ENCODE results near the gene ABHD6.
"Not testable (repeated sequence)": the region's sequence is repeated elsewhere in the genome, so short reads cannot be mapped to it uniquely, and the experiment has no call there.

The ABHD6 gene

DNA sequence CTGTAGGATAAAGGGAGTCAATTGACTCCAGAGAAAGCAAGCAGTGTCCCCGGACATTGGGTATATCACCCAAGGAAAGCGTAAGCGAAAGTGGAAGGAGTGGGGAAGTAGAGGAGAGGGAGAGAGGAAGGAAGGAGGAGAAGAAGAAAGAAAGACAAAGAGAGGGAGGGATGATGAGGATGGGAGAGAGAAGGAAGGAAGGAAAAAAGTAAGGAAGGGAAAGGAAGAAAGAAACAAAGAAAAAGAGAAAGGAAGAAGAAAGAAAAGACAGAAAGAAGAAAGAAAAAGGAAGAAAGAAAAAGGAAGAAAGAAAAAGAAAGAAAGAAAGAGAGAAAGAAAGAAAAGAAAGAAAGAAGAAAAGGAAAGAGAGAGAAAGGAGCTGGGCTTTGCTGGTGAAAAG lies 27.7 kb upstream of the ABHD6 start:
- DNase-seq (ENCODE audit: low read depth in 2 of 2) = no peak

DNA sequence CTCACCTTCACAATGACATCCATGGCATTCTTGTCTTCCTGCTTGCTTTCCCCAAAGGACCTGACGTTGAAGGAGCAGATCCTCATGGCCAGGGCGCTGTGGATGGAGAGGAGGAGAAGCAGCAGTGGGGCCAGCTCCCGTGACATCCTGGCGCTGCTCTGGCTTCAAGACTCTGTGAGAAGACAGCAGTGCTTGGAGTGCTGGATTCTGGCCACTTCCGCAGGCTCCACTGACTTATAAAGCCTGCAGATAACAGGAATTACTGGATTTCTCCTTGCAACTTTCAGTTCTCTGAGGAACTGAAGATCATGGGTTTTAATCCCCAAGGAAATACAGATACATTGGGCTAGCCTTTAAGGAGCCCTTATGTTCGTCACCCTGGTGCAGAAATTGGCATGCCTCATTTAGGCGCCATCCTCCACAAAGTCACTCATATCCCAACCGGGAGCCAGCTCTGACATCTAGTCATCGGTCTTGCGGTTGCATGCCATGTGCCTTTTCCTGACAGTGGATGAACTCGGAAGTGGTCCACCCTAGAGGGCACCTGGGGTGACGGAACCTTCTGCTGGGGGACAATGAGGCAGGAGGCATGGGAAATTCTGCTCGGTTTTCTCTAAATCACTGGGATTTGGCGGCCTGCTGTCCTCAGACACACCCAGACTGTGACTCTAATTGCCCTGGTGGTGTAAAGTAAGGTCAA lies 26.7 kb upstream of the ABHD6 start, which contains the start of gene DNASE1L3:
Gene DNASE1L3 (minus strand): TSS at position 212 of the 700 bp plus-strand sequence. CDS start 66 bp downstream, at position 146.
- no peak for DNase-seq (ENCODE audit: low read depth in 2 of 2)

DNA sequence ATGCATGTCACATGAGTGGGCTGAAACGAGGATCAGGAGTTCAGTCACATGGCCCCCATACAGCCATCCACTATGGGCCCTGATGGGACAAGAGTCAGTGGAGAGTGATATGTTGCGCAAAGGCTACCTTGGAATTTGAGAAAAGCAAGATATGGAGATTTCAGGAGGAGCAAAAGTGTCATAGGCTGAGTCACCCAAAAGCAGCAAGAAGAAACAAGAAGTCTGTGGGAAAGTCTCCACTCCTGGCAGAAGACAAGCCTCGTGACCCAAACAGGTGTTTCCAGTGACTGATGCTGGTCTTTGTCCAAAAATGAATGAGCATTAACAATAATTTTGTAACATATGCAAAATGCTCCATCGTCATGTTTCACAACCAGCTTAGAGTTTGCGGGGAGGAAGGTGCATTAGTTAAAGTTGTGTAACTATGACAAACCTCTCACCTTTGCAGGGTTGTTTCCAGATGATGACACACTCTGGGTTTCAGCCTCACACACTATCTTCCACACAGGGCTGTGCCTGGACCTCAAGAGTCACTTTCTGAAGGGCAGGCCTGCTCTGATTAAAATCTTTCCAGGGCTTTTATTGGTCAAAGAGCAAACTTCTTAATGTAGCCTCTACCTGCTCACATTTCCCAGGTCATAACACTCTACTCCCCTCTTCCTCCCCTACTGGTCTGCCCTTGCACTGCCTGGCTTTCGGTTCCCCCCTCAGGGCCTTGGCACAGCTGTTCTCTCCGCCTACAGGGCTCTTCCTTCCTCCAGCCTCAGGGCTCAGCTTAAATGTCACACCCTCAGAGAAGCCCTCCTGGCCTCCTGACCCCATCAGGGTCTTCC lies 22.9 kb upstream of the ABHD6 start:
- no peak for DNase-seq (ENCODE audit: low read depth in 2 of 2)

DNA sequence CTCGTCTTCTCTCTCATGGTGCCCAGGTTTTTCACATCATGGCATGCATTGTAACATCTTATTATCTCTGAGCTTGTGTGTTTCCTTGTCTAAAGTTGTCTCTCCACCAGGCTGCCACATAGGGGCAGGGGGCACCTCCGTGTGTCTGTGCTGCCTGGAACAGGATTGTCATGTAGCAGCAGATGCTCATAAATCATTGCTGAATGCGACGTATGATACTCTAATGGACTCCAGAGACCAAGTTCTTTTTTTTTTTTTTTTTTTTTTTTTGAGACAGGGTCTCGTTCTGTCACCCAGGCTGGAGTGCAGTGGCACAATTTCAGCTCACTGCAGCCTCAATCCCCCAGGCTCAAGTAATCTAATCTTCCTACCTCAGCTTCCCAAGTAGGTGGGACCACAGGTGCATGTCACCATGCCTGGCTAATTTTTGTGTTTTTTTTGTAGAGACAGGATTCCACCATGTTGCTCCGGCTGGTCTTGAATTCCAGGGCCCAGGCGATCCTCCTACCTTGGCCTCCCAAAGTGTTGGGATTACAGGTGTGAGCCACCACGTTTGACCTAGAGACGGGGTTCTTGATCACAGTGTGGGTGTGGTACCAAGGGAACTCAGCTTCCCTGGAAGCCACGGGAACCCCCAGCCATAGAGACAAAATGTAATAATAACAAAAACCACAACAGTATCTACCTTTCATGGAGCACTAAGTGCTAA lies 22.1 kb upstream of the ABHD6 start:
- no peak for DNase-seq (ENCODE audit: low read depth in 2 of 2)

DNA sequence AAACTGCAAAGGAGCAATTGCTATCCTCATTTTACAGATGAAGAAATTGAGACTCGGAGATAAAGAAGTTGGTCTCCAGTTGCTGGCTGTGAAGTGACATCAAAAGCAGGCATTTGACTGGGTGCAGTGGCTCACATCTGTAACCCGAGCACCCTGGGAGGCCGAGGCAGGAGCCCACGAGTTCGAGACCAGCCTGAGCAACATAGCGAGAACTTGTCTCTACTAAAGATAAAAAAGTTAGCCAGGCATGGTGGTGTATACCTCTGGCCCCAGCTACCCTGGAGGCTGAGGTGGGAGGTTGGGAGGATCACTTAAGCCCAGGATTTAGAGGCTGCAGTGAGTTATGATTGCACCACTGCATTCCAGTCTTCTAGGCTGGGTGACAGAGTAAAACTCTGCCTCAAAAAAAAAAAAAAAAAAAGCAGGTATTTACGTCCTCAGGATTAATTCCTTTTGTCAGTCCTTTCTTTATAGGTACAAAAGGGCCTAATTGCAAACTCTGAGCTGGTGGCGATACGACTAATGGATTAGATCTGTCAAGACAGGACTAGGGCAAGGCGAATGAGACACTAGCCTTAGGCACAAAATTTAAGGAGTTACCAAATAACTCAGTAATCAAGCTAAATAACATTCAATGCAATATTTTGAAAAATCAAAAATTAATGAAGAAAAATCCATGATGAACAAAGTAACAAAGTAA lies 20.9 kb upstream of the ABHD6 start:
- no peak for DNase-seq (ENCODE audit: low read depth in 2 of 2)

DNA sequence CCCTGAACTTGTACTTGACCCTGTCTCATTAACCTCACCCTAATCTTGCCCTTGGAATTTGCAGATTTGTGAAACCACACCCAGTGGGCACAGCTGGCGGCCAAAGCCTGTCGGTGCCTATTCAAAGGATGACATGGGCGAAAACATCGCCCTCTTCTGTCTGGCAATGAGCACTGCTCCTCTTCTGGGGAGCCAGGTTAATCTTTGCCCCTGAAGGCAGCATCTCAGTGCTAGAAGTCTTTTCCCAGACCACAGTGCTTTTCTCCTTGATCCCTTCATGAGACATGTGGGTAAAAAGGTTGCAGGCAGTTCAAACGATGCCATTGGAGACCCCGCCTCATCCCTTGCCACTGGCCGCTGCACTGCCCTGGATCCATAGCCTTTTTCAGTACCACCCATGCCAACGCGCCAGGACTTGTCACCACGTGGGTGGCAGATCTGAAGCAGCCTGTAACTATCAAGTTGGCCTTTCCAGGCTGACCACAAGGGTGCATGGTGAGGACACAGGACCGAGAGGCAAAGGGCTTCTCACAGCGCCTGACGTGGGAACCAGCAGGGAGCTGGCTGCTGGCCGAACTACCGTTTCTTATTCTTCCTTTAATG lies 20.3 kb upstream of the ABHD6 start:
- DNase-seq (ENCODE audit: low read depth in 2 of 2) = peak in 1 of 2 donors; percentile 21

DNA sequence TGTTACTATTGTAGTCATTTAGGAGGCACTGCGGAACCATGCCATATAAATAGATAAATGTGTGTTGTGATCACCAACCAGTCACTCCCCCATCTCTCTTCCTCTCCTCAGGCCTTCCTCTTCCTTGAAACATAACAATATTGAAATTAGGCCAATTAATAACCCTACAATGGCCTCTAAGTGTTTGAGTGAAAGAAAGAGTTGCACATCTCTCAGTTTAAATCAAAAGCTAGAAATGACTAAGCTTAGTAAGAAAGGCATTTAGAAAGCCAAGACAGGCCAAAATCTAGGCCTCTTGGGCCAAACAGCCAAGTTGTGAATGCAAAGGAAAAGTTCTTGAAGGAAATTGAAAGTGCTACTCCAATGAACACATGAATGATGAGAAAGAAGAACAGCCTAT lies 18.7 kb upstream of the ABHD6 start:
- DNase-seq (ENCODE audit: low read depth in 2 of 2) = no peak

DNA sequence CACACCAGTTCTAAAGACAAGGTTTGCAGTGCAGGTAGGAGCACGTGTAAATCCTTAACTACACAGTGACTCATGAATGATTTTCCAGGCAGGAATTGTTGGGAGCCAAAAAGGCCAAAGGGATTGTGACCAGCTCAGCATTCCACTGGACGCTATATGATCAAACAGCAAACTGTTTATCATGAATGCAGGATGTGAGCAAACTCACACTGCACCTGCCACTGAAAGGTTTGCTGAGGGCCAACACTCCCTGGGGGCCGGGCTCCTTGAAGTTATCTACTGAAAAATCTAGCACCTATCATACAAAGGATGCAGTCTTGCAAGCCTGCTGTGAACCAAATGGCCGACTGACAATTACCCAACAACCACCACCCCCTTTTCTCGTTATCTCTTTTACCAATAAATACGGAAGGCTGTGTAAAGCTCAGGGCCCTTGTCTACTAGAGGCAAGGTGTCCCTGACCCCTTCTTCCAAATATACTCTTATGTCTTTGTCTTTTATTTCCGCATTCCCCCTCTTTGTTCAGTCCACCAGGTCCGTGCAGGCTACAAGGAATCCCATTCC lies 15.3 kb upstream of the ABHD6 start:
- DNase-seq (ENCODE audit: low read depth in 2 of 2) = no peak

DNA sequence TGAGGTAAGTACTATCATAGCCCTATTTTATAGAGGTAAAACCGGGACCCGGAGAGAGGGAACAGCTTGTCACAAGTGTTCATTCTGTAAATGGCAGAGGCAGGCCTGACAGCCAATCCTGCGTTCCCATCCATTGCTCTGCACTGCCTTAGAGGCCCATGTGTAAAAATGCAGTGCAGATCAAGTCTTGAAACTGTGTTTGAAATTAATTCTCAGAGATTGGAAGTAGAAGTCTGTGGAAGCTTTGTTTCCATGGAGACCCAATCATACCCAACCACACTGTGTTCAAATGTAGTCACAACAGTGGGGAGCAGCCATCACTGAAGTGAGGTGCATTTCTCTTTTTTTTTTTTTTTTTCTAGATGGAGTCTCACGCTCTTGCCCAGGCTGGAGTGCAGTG lies 13.7 kb upstream of the ABHD6 start:
- no peak for DNase-seq (ENCODE audit: low read depth in 2 of 2)

DNA sequence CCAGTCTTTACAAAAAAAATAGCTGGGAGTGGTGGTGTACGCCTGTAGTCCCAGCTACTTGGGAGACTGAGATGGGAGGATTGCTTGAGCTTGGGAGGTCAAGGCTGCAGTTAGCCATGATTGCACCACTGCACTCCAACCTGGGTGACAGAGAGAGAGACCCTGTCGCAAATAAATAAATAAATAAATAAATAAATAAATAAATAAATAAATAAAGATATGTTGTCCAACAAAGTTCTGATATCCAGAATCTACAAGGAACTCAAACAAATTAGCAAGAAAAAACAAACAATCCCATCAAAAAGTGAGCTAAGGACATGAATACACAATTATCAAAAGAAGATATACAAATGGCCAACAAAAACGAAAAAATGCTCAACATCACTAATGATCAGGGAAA lies 9.7 kb upstream of the ABHD6 start:
- DNase-seq (ENCODE audit: low read depth in 2 of 2) = not testable (repeated sequence)

DNA sequence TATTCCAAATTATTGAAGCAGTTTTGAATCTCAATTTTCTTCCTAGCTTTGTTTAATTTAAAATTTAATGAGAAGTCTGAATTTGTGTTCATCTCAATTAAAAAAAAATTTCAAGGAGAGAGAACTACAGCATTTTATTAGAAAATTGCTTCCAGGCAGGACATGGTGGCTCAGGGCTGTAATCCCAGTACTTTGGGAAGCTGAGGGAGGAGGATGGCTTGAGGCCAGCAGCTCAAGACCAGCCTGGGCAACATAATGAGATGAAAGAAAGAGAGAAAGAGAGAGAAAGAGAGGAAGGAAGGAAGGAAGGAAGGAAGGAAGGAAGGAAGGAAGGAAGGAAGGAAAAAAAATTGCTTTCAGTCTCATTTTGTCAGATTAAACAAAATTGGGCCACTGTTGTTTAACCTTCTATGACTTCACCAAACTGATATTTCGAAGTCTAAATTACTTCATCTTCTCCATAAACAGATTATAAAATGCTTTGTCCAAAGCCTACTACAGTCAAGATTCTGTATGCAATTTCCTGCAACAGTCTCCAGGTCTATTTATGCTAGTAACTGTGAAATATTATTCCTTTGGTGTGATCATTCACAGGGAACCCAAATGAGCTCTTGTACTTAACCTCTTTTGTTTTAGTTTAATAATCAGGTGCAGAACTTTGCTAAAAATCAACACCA lies 6.6 kb upstream of the ABHD6 start:
- no peak for DNase-seq (ENCODE audit: low read depth in 2 of 2)

DNA sequence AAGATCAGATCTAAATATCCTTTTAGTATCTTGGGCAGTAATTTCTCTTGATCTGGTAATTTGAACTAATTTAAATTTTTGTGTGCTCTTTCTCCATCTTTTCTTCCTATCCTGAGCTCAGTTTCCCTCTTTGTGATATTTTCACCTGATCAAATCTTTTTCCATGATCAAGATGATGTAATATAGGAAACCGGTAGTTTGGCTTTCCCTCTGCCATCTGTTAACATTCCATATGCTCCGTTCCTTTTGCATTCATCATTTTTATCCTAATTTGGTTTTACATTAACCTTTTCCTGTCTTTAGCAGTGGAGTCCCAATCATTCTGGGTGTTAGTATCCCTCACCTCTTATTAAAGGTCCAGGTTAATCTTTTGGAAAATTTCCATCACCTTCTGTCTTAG lies 5.9 kb upstream of the ABHD6 start:
- no peak for DNase-seq (ENCODE audit: low read depth in 2 of 2)

DNA sequence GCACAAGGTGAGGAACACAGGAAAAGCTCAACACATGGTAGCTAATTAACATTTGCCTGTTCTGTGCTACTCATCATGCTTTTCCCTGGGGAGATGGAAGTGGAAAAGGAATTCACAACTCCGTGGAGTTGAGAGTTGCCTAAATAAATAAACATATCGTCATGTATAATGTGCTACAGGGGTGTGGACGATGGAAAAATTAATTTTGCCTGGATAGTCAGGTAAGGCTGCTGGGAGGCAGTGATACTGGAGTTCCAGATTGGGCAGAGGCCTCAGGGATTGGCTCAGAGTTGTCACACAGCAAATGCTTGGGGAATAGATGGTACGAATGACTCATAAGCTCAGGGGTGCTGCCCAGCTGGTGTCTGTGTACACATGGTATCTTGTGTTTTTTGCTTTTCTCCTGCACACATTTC lies 3.1 kb upstream of the ABHD6 start:
- no peak for DNase-seq (ENCODE audit: low read depth in 2 of 2)

DNA sequence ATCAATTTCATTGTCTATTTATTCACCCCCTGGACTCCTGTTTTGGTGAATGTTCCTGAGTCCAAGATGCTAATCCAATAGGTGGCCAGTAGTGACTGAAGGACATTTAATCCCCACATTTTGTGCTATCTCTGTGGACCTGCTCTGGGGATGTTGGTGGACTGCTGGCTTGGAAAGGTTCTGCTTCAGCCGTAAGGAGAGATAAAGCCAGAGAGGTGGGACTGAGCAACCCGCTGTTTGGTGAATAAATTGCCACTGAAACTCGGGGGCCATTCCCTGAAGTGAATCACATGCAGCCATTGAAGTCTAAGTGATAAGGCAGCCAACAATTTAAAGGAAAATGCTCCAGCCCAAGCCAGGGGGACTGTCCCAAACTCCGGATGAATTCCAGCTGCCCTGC lies 1.6 kb upstream of the ABHD6 start:
- no peak for DNase-seq (ENCODE audit: low read depth in 2 of 2)

DNA sequence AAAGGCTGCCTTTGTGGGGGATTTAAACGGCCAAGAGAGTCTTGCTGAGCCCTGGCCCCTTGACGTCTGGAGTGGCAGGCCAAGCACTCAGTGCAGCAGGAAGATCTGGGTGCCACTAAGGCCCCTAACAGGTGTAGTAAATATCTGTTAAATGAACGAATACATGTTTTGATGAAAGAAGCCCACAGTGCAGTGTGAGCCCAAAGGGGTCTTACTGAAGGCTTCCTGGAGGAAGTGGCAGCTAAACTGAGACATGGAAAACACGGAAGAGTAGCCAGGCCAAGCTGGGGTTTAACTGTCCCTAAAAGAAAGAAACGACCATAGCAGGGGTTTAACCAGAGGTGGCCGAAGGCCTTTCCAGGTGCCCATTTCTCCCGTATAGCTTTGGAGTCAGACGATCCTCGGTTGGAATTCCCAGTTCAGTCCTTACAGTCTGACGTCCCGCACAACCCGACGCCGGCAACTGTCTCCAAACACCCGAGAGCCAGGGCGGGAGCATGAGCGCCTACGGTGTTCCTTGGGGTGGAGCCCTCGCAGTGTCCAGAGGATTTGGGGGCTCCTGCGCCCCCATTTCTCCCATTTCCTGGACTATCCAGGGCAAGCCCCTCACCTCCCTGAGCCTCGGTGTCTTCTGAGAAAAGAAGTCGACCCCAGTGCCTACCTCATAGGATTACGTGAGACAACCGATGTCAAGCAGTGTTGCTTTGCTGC lies 910 bp upstream of the ABHD6 start:
- no peak for DNase-seq (ENCODE audit: low read depth in 2 of 2)

DNA sequence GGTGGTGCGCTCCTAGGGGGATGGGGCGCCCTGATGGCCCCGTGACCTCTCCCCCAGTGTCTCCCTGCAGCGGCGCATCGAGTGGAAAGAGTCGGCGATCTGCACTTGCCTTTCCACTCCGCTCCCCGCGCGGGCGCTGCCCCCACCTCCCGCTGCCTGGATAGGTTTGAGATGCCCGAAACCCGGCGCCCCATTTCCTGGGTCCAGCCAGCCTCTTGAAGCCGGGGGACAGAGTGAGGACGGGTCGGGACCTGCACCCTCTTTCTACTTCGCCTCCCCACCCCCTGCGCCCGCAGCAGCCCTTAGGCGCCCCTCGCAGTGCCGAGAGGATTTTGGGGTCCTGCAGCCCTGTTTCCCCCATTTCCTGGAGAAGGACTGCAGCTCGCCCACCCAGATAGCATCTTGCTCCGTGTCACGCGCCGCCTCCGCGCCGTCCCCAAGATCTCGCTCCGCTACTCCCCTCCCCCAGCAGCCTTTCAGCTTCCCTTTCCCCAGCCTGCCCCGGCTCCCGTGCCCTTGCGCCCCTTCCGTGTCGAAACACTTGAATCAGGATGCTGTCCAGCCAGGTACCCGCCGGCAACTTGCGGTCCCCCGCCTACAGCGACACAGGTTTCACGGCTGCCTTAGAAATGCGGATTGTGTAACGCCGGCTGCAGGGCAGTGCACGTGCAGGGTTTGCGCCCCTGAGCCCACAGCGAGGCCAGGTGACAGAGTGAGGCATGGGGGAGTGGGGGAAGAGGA lies 519 bp downstream of the ABHD6 start:
- peak in 1 of 2 donors; percentile 31 for DNase-seq (ENCODE audit: low read depth in 2 of 2)

DNA sequence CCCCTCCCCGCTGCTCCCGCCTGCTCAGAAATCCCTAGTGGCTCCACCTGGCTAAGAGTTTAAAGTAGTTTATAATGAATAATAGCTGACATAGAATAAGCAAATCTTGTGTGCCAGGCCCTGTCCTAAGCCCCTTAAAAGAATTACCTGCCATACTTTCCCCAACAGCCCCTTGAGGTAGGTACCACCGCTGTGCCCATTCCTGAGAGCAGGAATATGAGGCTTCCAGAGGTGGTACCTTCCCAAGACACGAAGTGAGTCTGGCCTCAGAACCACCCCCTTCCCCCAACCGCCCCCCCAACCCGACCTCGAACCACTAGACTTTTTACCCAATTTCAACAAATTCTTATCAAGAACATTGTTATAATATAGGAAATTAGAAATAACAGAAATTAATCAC lies 1.2 kb downstream of the ABHD6 start:
- DNase-seq (ENCODE audit: low read depth in 2 of 2) = no peak

DNA sequence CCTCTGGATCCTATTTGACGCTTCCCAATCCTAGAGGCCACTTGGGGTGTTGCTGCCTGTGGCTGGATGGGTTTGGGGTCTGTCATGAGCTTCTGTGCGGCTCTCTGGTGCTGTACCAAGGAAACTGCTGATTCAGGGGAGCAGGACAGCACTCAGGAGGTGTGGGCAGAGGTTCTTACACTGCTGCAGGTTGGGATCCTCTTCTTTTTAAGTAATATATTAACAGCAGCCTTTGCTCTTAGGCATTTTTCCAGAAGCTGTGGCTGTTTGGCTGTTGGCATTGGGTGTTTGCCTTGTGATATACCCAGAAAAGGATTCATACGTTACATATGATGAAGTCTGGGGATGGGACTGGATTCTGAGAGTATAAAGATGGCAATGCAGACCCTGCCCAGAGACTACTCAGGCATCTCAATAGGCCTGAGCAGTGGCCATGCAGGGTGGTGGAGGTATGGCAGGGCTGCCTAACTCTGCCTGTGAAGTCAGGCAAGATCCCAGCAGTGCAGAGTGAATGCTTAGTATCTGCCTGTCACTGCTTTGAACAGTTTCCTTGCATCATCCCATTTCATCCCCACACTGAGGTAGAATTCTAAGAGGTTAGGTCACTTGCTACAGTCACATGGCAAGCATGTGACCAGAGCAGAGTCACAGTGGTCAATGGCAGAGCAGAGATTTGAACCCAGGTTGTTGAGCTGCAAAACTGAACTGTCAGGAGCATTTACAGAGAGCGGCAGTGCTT lies 3.9 kb downstream of the ABHD6 start:
- no peak for DNase-seq (ENCODE audit: low read depth in 2 of 2)

DNA sequence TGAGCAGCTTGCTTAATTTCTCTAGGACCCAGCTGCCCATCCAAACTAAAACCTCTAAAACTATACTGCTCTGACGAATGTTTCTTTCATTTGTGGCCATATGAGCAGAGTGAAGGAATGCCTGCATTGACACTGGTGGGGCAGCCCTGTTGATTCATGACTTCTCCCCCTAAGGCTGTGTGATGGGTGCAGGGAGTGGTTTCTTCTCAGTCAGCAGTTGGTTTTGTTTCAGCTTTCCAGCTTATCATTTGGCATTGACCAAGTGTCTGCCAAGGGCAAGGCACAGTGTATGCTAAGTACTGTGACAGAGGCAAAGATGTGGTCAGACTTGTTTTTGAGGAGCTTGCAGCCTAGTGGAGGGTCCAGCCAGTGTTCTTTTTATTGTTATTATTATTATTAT lies 4.7 kb downstream of the ABHD6 start:
- no peak for DNase-seq (ENCODE audit: low read depth in 2 of 2)
